ENCODE measurements around the gene FBXO47. TPM values are rescaled to one million over a fixed set of nuclear protein-coding genes. Genes with fewer than 3 reads are reported as not detected.

The FBXO47 gene
- total RNA-seq, 1 donor from 2014 or later, result not detected

DNA sequence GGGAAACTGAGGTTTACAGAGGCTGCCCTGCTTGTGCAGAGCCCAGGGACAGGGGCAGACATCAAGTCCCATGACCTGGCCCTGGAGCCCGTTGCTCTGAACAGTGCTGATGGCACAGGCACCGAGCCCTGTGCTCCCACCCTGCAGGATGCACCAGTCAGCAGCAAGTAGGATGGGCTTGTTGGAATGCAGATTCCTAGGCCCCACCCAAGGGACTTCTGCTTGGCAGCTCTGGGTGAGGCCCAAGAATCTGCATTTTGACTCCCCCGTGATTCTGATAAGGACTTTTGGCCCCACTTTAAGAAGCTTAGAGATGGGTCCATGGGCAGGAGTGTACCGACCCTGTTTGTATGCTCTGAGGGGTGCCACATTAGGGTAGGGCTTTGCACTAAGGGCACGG lies 74.1 kb downstream of the FBXO47 start:
- no peak for ATAC-seq
- intact Hi-C loops (cut with DNase I), result no loop called here

GRCh38 chr17:38892620-38893019 lies 74.6 kb downstream of the FBXO47 start:
- intact Hi-C loops (cut with DNase I), result no loop called here
- DNase-seq (ENCODE audit: missing footprints) (no peak), ATAC-seq (no peak)

More for the DNA sequence above, 74.1 kb downstream of the FBXO47 start:
- no peak for DNase-seq (ENCODE audit: missing footprints)

GRCh38 chr17:38892083-38892482 lies 75.1 kb downstream of the FBXO47 start:
- ATAC-seq, result no peak
- intact Hi-C loops (cut with DNase I), result no loop called here

DNA sequence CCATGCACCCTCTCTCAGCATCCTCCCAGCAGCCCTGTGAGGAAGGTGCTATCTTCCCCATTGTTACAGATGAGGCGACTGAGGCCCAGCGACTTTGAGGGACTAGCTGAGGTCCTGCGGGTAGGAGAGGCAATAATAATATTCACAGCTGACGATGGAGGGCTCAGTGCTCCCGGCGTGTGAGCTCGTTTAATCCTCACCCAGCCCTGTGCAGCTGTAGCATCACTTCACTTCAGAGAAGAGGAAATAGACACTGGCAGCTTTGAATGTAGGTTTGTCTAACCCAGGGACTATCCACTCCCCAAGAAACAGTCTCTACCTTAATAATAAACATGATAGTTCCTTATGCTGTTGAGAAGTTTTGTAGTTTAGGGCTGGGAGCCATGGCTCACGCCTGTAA lies 75.8 kb downstream of the FBXO47 start:
- ATAC-seq, result no peak
- intact Hi-C loops (cut with DNase I), result no loop called here
- DNase-seq (ENCODE audit: missing footprints), result no peak

More at GRCh38 chr17:38892083-38892482, 75.1 kb downstream of the FBXO47 start:
- DNase-seq (ENCODE audit: missing footprints), result no peak

- intact Hi-C loops (cut with DNase I), result no loop called here
- no peak for DNase-seq (ENCODE audit: missing footprints)
- no peak for ATAC-seq
Observed at GRCh38 chr17:38890410-38890746, 76.8 kb downstream of the FBXO47 start.

DNA sequence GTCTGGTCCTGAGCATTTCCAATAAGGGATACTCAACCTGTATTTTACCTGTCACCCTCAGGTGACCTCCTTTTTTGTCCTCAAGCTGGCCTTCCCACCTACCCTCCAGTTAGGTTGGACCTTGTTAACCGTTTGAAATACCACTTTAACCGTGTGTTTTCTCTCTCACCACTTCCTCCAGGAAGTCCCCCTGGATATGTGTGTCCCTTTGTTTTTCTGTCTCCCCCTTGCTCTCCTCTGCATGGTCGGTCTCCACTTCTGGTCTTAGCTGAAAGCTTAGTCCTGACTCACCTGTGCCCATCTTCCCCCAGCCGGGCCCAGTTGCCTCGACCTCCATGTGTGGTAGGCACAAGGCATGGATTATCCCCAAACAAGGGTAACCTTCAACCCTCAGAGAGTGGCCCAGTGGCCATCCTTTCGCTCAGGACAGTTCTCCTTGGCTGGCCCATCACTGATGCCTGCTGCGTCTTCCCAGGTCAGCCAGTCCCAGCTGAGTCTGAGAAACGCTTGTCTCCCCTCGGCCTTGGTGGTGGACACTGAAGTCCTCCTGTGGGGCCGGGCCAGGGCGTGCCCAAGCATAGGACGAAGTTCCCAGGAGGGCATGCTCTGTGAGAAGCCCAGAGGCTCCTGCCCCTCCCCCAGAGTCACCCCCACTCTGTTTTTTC lies 77.3 kb downstream of the FBXO47 start:
- no peak for ATAC-seq

DNA sequence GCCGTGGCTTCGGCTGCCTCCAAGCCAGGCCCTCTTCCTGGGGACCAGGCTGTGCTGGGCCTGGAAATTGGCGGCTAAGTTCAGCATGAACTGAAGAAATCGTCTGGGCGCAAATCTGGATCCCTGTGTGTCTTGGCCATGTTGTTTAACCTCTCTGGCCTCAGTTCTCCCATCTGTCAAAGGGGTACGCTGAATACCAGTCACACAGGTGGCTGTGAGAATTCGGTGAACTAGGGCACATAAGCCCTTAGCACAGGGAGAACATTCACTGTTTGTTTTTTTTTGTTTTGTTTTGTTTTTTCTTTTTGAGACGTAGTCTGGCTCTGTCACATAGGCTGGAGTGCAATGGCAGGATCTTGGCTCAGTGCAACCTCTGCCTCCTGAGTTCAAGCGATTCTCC lies 78.4 kb downstream of the FBXO47 start:
- no peak for DNase-seq (ENCODE audit: missing footprints)
- intact Hi-C loops (cut with DNase I), result no loop called here
- ATAC-seq, result no peak

More for the DNA sequence above, 77.3 kb downstream of the FBXO47 start:
- intact Hi-C loops (cut with DNase I), result no loop called here
- DNase-seq (ENCODE audit: missing footprints), result no peak

- ATAC-seq (no peak), DNase-seq (ENCODE audit: missing footprints) (no peak)
- intact Hi-C loops (cut with DNase I), result no loop called here
Observed at GRCh38 chr17:38886643-38887010, 80.6 kb downstream of the FBXO47 start.

Small RNAs within 50 kb of the gene (microRNA-seq; reads per million reads assigned to microRNA genes)
- gene MIR6779, result not detected

Other genes starting within 250 kb of the FBXO47 start
- 84.7 TPM for gene CISD3, start 237.1 kb downstream of the FBXO47 start, total RNA-seq
- gene PCGF2, start 219.1 kb downstream of the FBXO47 start, total RNA-seq, result 24.4 TPM
- 175 TPM for gene PSMB3, start 214.7 kb downstream of the FBXO47 start, total RNA-seq
- gene PIP4K2B, start 167.8 kb downstream of the FBXO47 start, total RNA-seq, result 49.7 TPM
- gene CWC25, start 142.1 kb downstream of the FBXO47 start, total RNA-seq, result 9.4 TPM
- gene RPL23, start 113.7 kb downstream of the FBXO47 start, total RNA-seq, result 897 TPM
- gene LASP1, start 97.3 kb downstream of the FBXO47 start, total RNA-seq, result 38.5 TPM
- gene PLXDC1, start 184.2 kb upstream of the FBXO47 start, total RNA-seq, result 19.3 TPM
- gene ARL5C, start 198.8 kb upstream of the FBXO47 start, total RNA-seq, result not detected
- 7.4 TPM for gene CACNB1, start 230.3 kb upstream of the FBXO47 start, total RNA-seq
- 1,018 TPM for gene RPL19, start 232.9 kb upstream of the FBXO47 start, total RNA-seq

All from Right ventricle myocardium inferior (tissue), 1 donor.